Testis (tissue), 2 donors: Measurements from ENCODE around the gene SERPINB2.
A peak's percentile ranks its signal among the peaks of the same experiment; 100 is the strongest.

ENCODE experiments used
- POLR2A ChIP-seq: fragments of 450-650 bp; IDR thresholded peaks from one replicate; pipeline ENCODE4 v1.6.1; 2017; ENCODE audit warnings: antibody characterized with exemption, mild to moderate bottlenecking, moderate library complexity
- TF ChIP-seq, protein P1 (sequence below), 3 experiments: fragments of 450-650 bp in 2 of 3; fragments of 200-600 bp in 1 of 3; sonication (generic) in 1 of 3; IDR thresholded peaks; one replicate each; pipeline ENCODE4 v1.5.1; 2016 to 2019; ENCODE audit warnings: antibody characterized with exemption in 3 of 3, mild to moderate bottlenecking in 2 of 3, moderate library complexity in 1 of 3

DNA sequence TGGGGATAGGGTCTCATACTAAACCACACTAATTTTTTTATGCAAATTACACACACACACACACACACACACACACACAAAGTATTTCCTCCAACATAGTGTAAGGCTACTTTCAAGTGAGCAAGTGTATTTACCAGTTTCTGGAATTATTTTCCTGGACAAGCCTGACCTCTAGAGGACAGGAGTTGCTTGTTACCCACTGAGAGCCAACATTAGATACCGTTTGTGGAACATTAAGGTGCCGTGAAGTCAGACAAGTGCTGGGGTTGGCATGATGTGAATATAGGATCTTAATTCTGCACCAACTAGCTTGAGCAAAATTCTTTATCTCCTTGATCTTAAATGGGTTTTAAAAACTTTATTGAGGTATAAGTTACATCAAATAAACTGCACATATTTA is 39.3 kb upstream of the SERPINB2 start:
- no peak for TF ChIP-seq POLR2A
- TF ChIP-seq, protein P1, sequence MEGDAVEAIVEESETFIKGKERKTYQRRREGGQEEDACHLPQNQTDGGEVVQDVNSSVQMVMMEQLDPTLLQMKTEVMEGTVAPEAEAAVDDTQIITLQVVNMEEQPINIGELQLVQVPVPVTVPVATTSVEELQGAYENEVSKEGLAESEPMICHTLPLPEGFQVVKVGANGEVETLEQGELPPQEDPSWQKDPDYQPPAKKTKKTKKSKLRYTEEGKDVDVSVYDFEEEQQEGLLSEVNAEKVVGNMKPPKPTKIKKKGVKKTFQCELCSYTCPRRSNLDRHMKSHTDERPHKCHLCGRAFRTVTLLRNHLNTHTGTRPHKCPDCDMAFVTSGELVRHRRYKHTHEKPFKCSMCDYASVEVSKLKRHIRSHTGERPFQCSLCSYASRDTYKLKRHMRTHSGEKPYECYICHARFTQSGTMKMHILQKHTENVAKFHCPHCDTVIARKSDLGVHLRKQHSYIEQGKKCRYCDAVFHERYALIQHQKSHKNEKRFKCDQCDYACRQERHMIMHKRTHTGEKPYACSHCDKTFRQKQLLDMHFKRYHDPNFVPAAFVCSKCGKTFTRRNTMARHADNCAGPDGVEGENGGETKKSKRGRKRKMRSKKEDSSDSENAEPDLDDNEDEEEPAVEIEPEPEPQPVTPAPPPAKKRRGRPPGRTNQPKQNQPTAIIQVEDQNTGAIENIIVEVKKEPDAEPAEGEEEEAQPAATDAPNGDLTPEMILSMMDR (IDR thresholded peaks at IDR 0.05): peak in 2 of 3 experiments; percentile 34 to 35
